ENCODE results near the gene EIF1AD. TPM values are rescaled to one million over a fixed set of nuclear protein-coding genes. Genes with fewer than 3 reads are reported as not detected.

Gene EIF1AD
- total RNA-seq, 1 experiment from 2014 or later, result 77.0 TPM

GRCh38 chr11:66002648-66003225 is 780 bp upstream of the EIF1AD start:
- peak overlapping the region; percentile 85 for H3K4me3 ChIP-seq (ENCODE audit: low read length)
- no peaks in the 10 kb centered on the region for H4K20me1 ChIP-seq (ENCODE audit: low read length)
- H3K79me2 ChIP-seq (ENCODE audit: low read length), result peaks cover 56% of the 10 kb centered on the region
- ChIA-PET POLR2A (ENCODE audit: unreplicated experiment) (interaction anchor here (0.6 to 0.8 kb wide), 2 partner anchors 8 to 20 kb away, joined by 3 read pairs; no protein-coding TSS in a partner anchor), CTCF (no interaction called here)
- TF ChIP-seq CTCF (conservative IDR thresholded peaks at IDR 0.05; ENCODE audit: low read depth, low read length), result peak; percentile 50
- TF ChIP-seq EZH2 (IDR thresholded peaks at IDR 0.05; ENCODE audit: low read length, unreplicated experiment), result no peak
- peaks cover 9% of the 10 kb centered on the region for H3F3A ChIP-seq (ENCODE audit: low read length, unreplicated experiment)
- DNase-seq (peak; percentile 63), ATAC-seq (peak; percentile 72)
- H3K27me3 ChIP-seq (ENCODE audit: low read length), result no peaks in the 10 kb centered on the region
- H3K9me2 ChIP-seq (replicated peaks; ENCODE audit: low read length), result no peaks in the 10 kb centered on the region
- peaks cover 14% of the 10 kb centered on the region for H3K4me1 ChIP-seq (ENCODE audit: insufficient read depth, low read length)
- H2AFZ ChIP-seq (ENCODE audit: low read length), result peak overlapping the region; percentile 90
- peaks cover 42% of the 10 kb centered on the region for H3K36me3 ChIP-seq (ENCODE audit: low read depth, low read length)
- peak overlapping the region; percentile 85 for H3K27ac ChIP-seq (ENCODE audit: low read length)
- peak overlapping the region; percentile 87 for H3K4me2 ChIP-seq (ENCODE audit: low read length)
- intact Hi-C loops (cut with micrococcal nuclease), result loop anchor here (1.0 to 2.0 kb wide), 3 partner anchors 41 to 50 kb away; partner anchors contain the start of genes SART1 and SF3B2
- peak overlapping the region; percentile 91 for H3K9ac ChIP-seq (ENCODE audit: low read length)
- H3K9me3 ChIP-seq (ENCODE audit: low read length), result no peaks in the 10 kb centered on the region
- BruUV-seq (replicated peaks), result no TSS peak

GRCh38 chr11:65997286-65997685 is 4.7 kb downstream of the EIF1AD start:
- no peak overlapping the region for H3K4me2 ChIP-seq (ENCODE audit: low read length)
- ChIA-PET CTCF (no interaction called here), POLR2A (ENCODE audit: unreplicated experiment) (no interaction called here)
- intact Hi-C loops (cut with micrococcal nuclease), result no loop called here
- no peaks in the 10 kb centered on the region for H3F3A ChIP-seq (ENCODE audit: low read length, unreplicated experiment)
- peaks cover 8% of the 10 kb centered on the region for H3K4me1 ChIP-seq (ENCODE audit: insufficient read depth, low read length)
- no peak overlapping the region for H2AFZ ChIP-seq (ENCODE audit: low read length)
- H3K4me3 ChIP-seq (ENCODE audit: low read length), result no peak overlapping the region
- DNase-seq (no peak), ATAC-seq (no peak)
- no peaks in the 10 kb centered on the region for H3K27me3 ChIP-seq (ENCODE audit: low read length)
- H3K9me3 ChIP-seq (ENCODE audit: low read length), result no peaks in the 10 kb centered on the region
- no peak for TF ChIP-seq EZH2 (IDR thresholded peaks at IDR 0.05; ENCODE audit: low read length, unreplicated experiment)
- TF ChIP-seq EZH2phosphoT487 (IDR thresholded peaks at IDR 0.05; ENCODE audit: borderline replicate concordance, low read length), result no peak
- no peak for TF ChIP-seq CTCF (conservative IDR thresholded peaks at IDR 0.05; ENCODE audit: low read depth, low read length)
- H3K9ac ChIP-seq (ENCODE audit: low read length), result no peak overlapping the region
- no peaks in the 10 kb centered on the region for H4K20me1 ChIP-seq (ENCODE audit: low read length)
- H3K36me3 ChIP-seq (ENCODE audit: low read depth, low read length), result peaks cover 38% of the 10 kb centered on the region
- peaks cover 35% of the 10 kb centered on the region for H3K79me2 ChIP-seq (ENCODE audit: low read length)
- BruUV-seq (replicated peaks), result no TSS peak
- H3K9me2 ChIP-seq (replicated peaks; ENCODE audit: low read length), result no peaks in the 10 kb centered on the region
- no peak overlapping the region for H3K27ac ChIP-seq (ENCODE audit: low read length)

- intact Hi-C loops (cut with micrococcal nuclease), result no loop called here
- ChIA-PET POLR2A (ENCODE audit: unreplicated experiment) (interaction anchor here (0.6 kb wide), 1 partner anchor 1092 kb away, joined by 17 read pairs; no protein-coding TSS in a partner anchor), CTCF (no interaction called here)
- no peaks in the 10 kb centered on the region for H3K79me2 ChIP-seq (ENCODE audit: low read length)
- H4K20me1 ChIP-seq (ENCODE audit: low read length), result no peaks in the 10 kb centered on the region
- peaks cover 4% of the 10 kb centered on the region for H3F3A ChIP-seq (ENCODE audit: low read length, unreplicated experiment)
- TF ChIP-seq EZH2 (IDR thresholded peaks at IDR 0.05; ENCODE audit: low read length, unreplicated experiment) (no peak), CTCF (conservative IDR thresholded peaks at IDR 0.05; ENCODE audit: low read depth, low read length) (no peak), EZH2phosphoT487 (IDR thresholded peaks at IDR 0.05; ENCODE audit: borderline replicate concordance, low read length) (no peak)
- H3K36me3 ChIP-seq (ENCODE audit: low read depth, low read length), result peaks cover 7% of the 10 kb centered on the region
- H3K9ac ChIP-seq (ENCODE audit: low read length), result no peak overlapping the region
- ATAC-seq (no peak), DNase-seq (no peak)
- no peaks in the 10 kb centered on the region for H3K27me3 ChIP-seq (ENCODE audit: low read length)
- no peak overlapping the region for H3K4me2 ChIP-seq (ENCODE audit: low read length)
- H2AFZ ChIP-seq (ENCODE audit: low read length), result no peak overlapping the region
- H3K9me3 ChIP-seq (ENCODE audit: low read length), result no peaks in the 10 kb centered on the region
- no peak overlapping the region for H3K4me3 ChIP-seq (ENCODE audit: low read length)
- BruUV-seq (replicated peaks), result no TSS peak
- H3K27ac ChIP-seq (ENCODE audit: low read length), result no peak overlapping the region
- H3K9me2 ChIP-seq (replicated peaks; ENCODE audit: low read length), result no peaks in the 10 kb centered on the region
- no peaks in the 10 kb centered on the region for H3K4me1 ChIP-seq (ENCODE audit: insufficient read depth, low read length)
Measured at GRCh38 chr11:65992056-65992455, 9.9 kb downstream of the EIF1AD start.
